Measurements from ENCODE around the gene SLC2A13.

SLC2A13 gene

GRCh38 chr12:39975374-39975918 is 130.4 kb downstream of the SLC2A13 start:
- Histone ChIP-seq H3K36me3 (ENCODE audit: low read depth) (no peaks in the 10 kb centered on the region), H3K9me3 (ENCODE audit: severe bottlenecking) (no peaks in the 10 kb centered on the region), H3K27ac (ENCODE audit: poor library complexity, severe bottlenecking) (no peak overlapping the region), H3K4me3 (ENCODE audit: severe bottlenecking) (no peak overlapping the region), H3K4me1 (ENCODE audit: insufficient read depth, poor library complexity, severe bottlenecking) (no peaks in the 10 kb centered on the region), H3K27me3 (ENCODE audit: insufficient read depth, poor library complexity, severe bottlenecking) (no peaks in the 10 kb centered on the region)
- no peak for TF ChIP-seq CTCF (IDR thresholded peaks at IDR 0.05; ENCODE audit: poor library complexity, severe bottlenecking)
- ATAC-seq (ENCODE audit: low read depth), result no peak
- no peak for DNase-seq (ENCODE audit: low spot score)

DNA sequence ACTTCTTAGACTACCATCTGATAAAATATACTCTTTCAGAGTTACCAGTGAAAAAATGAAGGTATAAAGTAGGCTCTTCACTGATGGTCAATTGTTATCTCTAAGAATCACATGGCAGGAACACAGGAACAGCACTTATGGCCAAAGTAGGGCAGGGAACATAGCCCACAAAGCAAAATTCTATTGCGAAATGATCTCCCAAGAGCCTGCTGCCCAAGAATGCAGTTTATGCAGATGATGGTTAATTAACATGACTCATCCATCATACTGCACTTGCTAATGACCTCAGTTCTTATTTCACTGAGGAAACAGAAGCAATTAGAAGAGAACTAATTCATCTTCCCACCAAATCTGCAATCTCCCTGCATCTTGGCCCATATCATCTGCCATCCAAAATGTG is 133.8 kb downstream of the SLC2A13 start:
- H3K27me3 ChIP-seq (ENCODE audit: insufficient read depth, poor library complexity, severe bottlenecking), result no peaks in the 10 kb centered on the region
- no peaks in the 10 kb centered on the region for H3K9me3 ChIP-seq (ENCODE audit: severe bottlenecking)
- DNase-seq (ENCODE audit: low spot score) (no peak), ATAC-seq (ENCODE audit: low read depth) (no peak)
- H3K27ac ChIP-seq (ENCODE audit: poor library complexity, severe bottlenecking), result no peak overlapping the region
- H3K4me3 ChIP-seq (ENCODE audit: severe bottlenecking), result no peak overlapping the region
- TF ChIP-seq CTCF (IDR thresholded peaks at IDR 0.05; ENCODE audit: poor library complexity, severe bottlenecking), result no peak
- H3K4me1 ChIP-seq (ENCODE audit: insufficient read depth, poor library complexity, severe bottlenecking), result no peaks in the 10 kb centered on the region
- no peaks in the 10 kb centered on the region for H3K36me3 ChIP-seq (ENCODE audit: low read depth)

GRCh38 chr12:39971348-39971747 is 134.5 kb downstream of the SLC2A13 start:
- no peaks in the 10 kb centered on the region for H3K27me3 ChIP-seq (ENCODE audit: insufficient read depth, poor library complexity, severe bottlenecking)
- H3K4me3 ChIP-seq (ENCODE audit: severe bottlenecking), result no peak overlapping the region
- no peak overlapping the region for H3K27ac ChIP-seq (ENCODE audit: poor library complexity, severe bottlenecking)
- no peaks in the 10 kb centered on the region for H3K9me3 ChIP-seq (ENCODE audit: severe bottlenecking)
- no peak for DNase-seq (ENCODE audit: low spot score)
- H3K36me3 ChIP-seq (ENCODE audit: low read depth), result no peaks in the 10 kb centered on the region
- no peak for TF ChIP-seq CTCF (IDR thresholded peaks at IDR 0.05; ENCODE audit: poor library complexity, severe bottlenecking)
- no peak for ATAC-seq (ENCODE audit: low read depth)
- H3K4me1 ChIP-seq (ENCODE audit: insufficient read depth, poor library complexity, severe bottlenecking), result no peaks in the 10 kb centered on the region

DNA sequence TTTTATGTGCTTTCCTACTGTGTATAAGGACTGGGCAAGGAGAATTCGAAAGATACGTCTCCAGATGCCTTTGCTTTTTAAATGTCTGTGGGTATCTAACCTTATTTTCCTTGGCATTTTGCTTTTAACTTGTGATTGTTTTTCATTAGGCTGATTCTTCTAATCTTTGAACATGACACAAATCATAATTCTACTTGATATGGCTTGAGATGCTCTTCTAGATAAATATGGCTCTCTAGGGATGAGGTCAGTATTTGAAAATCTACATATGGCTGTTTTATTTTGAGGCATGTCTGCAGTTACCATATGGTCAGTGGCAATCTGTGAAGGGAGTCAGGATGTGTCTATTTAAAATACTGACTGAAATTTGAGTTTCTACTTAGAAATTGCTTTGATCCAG is 139.2 kb downstream of the SLC2A13 start:
- no peak for DNase-seq (ENCODE audit: low spot score)

More for the DNA sequence above, 139.2 kb downstream of the SLC2A13 start:
- Histone ChIP-seq H3K4me1 (ENCODE audit: insufficient read depth, poor library complexity, severe bottlenecking) (no peaks in the 10 kb centered on the region), H3K4me3 (ENCODE audit: severe bottlenecking) (no peak overlapping the region), H3K27me3 (ENCODE audit: insufficient read depth, poor library complexity, severe bottlenecking) (no peaks in the 10 kb centered on the region), H3K36me3 (ENCODE audit: low read depth) (no peaks in the 10 kb centered on the region), H3K9me3 (ENCODE audit: severe bottlenecking) (no peaks in the 10 kb centered on the region), H3K27ac (ENCODE audit: poor library complexity, severe bottlenecking) (no peak overlapping the region)
- no peak for ATAC-seq (ENCODE audit: low read depth)
- no peak for TF ChIP-seq CTCF (IDR thresholded peaks at IDR 0.05; ENCODE audit: poor library complexity, severe bottlenecking)
